Colonic mucosa (tissue), 4 donors: ENCODE data around the gene FOS. TPM values are rescaled to one million over a fixed set of nuclear protein-coding genes. Genes with fewer than 3 reads are reported as not detected.

Experiments
- DNase-seq: peaks from one replicate; pipeline ENCODE4 v3.0.0-alpha.2; 2020
- H3K27ac ChIP-seq: fragments of 200-600 bp; one replicate; pipeline ENCODE4 v1.8.0; 2021
- H3K27me3 ChIP-seq: fragments of 200-600 bp; one replicate; pipeline ENCODE4 v1.8.0; 2021
- H3K36me3 ChIP-seq: fragments of 200-600 bp; one replicate; pipeline ENCODE4 v1.8.0; 2021
- H3K4me1 ChIP-seq: fragments of 200-600 bp; one replicate; pipeline ENCODE4 v1.8.0; 2021; ENCODE audit warnings: mild to moderate bottlenecking
- H3K4me3 ChIP-seq: fragments of 200-600 bp; one replicate; pipeline ENCODE4 v1.8.0; 2021
- H3K9ac ChIP-seq, 2 donors: one replicate each; pipeline ENCODE4 v1.7.0; 2013; ENCODE audit warnings: control low read depth in 2 of 2, low read depth in 2 of 2, low read length in 2 of 2
- H3K9me3 ChIP-seq: fragments of 200-600 bp; one replicate; pipeline ENCODE4 v1.8.0; 2021
- intact Hi-C: fragments of 100-400 bp; cut with DNase I; formaldehyde crosslinking; loops from one replicate; pipeline ENCODE4 v1.14.1; 2022
- total RNA-seq, 2 donors: library from RNA; stranded (reverse); fragmentation: NEBNext Ultra II Directional in 1 of 2; extraction: Animal tissue kit (Norgen Biotek cat#: 25700) in 1 of 2; gene quantifications; one replicate each; pipeline ENCODE4 v1.2.1, GENCODE V29; 2021
- TF ChIP-seq, protein P1 (sequence below): fragments of 200-600 bp; IDR thresholded peaks from one replicate; pipeline ENCODE4 v1.8.0; 2022; ENCODE audit warnings: antibody characterized with exemption, mild to moderate bottlenecking
- donor health status: healthy.
- donor health status: DM: no; HTN: no; CAD: no.
- donor health status: DM: no; HTN: no; CAD: no.

Gene FOS
- total RNA-seq, 2 donors from 2014 or later, result 86.9 to 98.4 TPM

DNA sequence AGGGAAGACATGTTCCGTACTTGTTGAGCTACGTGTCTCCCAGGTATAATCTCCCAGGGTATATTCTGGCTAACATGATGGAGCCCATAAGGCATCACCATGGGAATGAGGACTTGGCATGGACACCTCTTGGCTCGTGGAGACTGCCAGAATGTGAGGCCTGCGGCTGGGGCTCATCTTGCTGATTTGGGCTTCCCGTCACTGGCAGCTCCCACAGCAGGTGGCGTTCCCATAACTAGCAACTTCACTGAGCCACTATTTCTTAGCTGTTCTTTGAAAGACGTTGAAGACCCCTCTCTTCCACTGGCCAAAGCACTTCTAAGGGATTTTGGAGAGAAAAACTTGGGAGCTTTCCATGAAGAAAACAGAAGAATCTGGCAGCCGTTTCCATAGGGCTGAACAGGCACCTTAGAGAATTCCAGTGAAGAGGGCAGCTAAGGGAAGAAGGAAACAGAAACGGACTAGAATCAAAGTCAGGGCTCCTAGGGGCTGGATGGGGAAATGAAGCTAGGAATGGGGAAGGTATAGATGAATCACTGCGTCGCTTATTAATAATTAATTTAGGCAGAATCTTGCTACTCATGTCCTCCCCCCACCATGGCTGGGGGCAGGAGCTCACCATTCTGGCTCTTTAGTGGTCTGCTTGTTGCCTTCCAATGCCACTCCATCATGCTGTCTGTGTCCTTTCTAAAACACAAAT lies 39.7 kb upstream of the FOS start:
- no peaks in the 10 kb centered on the region for H3K9me3 ChIP-seq
- no peaks in the 10 kb centered on the region for H3K4me1 ChIP-seq
- H3K27me3 ChIP-seq, result no peaks in the 10 kb centered on the region
- no peak overlapping the region for H3K9ac ChIP-seq
- H3K36me3 ChIP-seq, result no peaks in the 10 kb centered on the region
- intact Hi-C loops, result no loop called here
- H3K4me3 ChIP-seq, result no peak overlapping the region
- H3K27ac ChIP-seq, result no peak overlapping the region
- DNase-seq, result no peak
- TF ChIP-seq, protein P1, sequence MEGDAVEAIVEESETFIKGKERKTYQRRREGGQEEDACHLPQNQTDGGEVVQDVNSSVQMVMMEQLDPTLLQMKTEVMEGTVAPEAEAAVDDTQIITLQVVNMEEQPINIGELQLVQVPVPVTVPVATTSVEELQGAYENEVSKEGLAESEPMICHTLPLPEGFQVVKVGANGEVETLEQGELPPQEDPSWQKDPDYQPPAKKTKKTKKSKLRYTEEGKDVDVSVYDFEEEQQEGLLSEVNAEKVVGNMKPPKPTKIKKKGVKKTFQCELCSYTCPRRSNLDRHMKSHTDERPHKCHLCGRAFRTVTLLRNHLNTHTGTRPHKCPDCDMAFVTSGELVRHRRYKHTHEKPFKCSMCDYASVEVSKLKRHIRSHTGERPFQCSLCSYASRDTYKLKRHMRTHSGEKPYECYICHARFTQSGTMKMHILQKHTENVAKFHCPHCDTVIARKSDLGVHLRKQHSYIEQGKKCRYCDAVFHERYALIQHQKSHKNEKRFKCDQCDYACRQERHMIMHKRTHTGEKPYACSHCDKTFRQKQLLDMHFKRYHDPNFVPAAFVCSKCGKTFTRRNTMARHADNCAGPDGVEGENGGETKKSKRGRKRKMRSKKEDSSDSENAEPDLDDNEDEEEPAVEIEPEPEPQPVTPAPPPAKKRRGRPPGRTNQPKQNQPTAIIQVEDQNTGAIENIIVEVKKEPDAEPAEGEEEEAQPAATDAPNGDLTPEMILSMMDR, result no peak

DNA sequence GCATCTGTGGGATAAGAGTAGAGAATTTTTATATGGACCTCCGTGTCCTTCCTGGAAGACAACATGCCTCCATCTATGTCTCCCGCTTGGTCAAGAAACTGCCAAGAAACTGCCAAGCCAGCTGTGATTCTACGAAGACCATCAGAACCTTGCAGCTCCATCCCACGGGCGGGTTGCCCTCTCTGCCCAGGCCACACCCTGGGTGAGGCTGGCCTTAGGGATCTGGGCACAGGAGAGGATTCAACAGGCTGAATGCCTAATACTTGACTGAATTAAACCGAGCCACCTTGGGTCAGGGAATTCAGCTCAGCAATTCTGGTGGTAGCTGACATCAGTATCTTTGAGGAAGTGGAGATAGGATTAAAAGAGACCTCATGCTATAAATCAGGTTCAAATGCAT lies 37.8 kb upstream of the FOS start:
- Histone ChIP-seq H3K4me3 (no peak overlapping the region), H3K27ac (no peak overlapping the region), H3K36me3 (no peaks in the 10 kb centered on the region), H3K4me1 (no peaks in the 10 kb centered on the region), H3K9ac (no peak overlapping the region), H3K27me3 (no peaks in the 10 kb centered on the region), H3K9me3 (no peaks in the 10 kb centered on the region)
- intact Hi-C loops, result no loop called here
- no peak for DNase-seq
- TF ChIP-seq, protein P1, result no peak

DNA sequence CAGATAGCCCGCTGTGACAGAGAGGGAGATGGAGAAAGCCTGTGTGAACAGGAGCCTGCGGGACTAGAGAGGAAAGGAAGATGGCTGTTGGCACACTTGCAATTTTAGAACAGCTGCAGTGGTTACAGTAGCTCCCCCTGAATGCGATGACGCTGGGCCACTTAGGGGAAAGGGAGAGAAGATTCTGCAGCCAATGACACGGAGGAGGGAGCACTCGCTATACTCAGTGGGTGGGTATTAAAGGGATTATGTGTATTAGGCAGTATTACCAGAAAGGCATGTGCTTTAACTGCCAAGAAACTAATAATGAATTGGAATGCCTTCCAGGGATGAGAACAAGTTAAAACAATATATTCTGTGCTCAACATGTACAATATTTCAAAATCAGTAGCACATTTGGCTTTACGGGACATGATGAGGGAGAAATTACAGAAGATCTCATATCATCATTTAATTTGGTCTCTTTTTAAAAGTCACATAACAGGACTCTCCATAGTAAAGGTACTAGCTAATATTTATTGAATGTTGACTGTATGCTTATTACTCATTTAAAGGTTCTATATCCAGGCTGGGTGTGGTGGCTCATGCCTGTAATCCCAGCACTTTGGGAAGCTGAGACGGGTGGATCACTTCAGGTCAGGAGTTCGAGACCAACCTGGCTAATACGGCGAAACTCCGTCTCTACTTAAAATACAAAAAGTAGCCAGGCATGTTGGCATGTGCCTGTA lies 35.9 kb upstream of the FOS start:
- DNase-seq, result peak; percentile 55
- intact Hi-C loops, result no loop called here
- H3K4me3 ChIP-seq, result no peak overlapping the region
- H3K27me3 ChIP-seq, result no peaks in the 10 kb centered on the region
- H3K4me1 ChIP-seq, result no peaks in the 10 kb centered on the region
- H3K9ac ChIP-seq, result no peak overlapping the region
- H3K36me3 ChIP-seq, result no peaks in the 10 kb centered on the region
- no peaks in the 10 kb centered on the region for H3K9me3 ChIP-seq
- TF ChIP-seq, protein P1, result no peak
- H3K27ac ChIP-seq, result peak overlapping the region; percentile 7

DNA sequence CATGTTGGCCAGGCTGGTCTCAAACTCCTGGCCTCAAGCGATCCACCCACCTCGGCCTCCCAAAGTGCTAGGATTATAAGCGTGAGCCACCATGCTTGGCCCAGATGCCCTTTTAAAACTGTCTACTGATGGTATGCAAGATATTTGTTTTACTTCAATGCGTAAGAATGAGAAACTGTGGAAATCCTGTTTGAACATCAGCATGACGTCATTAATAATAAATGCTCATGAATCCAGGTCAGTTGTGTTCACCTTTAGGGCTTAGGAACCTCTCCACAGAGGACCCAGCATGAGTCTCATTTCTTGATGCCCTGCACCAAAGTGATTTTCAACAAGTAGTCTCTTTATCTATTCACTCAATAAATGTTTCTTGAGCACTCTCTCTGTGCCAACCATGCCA lies 34.5 kb upstream of the FOS start:
- TF ChIP-seq, protein P1, result no peak
- no peak overlapping the region for H3K27ac ChIP-seq
- DNase-seq, result no peak
- no peaks in the 10 kb centered on the region for H3K9me3 ChIP-seq
- intact Hi-C loops, result no loop called here
- H3K36me3 ChIP-seq, result no peaks in the 10 kb centered on the region
- H3K4me3 ChIP-seq, result no peak overlapping the region
- no peaks in the 10 kb centered on the region for H3K27me3 ChIP-seq
- H3K9ac ChIP-seq, result no peak overlapping the region
- no peaks in the 10 kb centered on the region for H3K4me1 ChIP-seq

DNA sequence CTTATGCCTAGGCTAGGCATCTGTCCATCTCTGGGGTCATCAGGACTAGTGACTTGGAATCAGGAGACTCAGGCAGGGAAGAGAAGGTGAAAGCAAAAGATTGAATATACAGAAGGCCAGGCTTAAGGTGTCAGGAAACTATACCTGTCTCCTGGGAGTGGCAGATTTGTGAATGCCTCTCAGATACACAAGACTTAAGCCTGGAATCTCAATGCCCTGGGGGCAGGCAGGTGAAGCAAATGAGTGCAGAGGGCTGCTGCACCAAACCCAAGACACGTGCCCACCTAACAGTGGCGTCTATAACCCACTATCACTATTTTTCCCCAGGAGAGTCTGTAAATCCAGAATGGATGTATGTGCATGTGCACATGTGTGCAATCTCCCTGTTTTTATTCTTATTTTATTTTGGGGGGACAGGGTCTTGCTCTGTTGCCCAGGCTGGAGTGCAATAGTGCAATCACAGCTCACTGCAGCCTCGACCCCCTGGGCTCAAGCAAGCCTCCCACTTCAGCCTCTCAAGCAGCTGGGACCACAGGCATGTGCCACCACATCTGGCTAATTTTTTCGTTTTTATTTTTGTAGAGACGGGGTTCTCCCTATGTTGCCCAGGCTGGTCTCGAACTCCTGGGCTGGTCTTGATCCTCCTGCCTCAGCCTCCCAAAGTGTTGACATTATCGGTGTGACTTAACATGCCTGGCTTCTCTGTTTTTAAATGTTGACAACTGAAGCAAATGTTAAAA lies 31.9 kb upstream of the FOS start:
- Histone ChIP-seq H3K4me1 (no peaks in the 10 kb centered on the region), H3K36me3 (no peaks in the 10 kb centered on the region), H3K27me3 (no peaks in the 10 kb centered on the region), H3K9me3 (no peaks in the 10 kb centered on the region), H3K4me3 (no peak overlapping the region), H3K27ac (no peak overlapping the region), H3K9ac (no peak overlapping the region)
- no peak for DNase-seq
- intact Hi-C loops, result no loop called here
- TF ChIP-seq, protein P1, result no peak
